Measurements from ENCODE around the gene ZRANB1. TPM values are rescaled to one million over a fixed set of nuclear protein-coding genes. Genes with fewer than 3 reads are reported as not detected.

The ZRANB1 gene
- total and polyA plus RNA-seq, 2 of the 13 experiments (the other 11 are each of a cell fraction or from before 2014, with no cell fraction given) = 10.3 to 19.6 TPM

- BruUV-seq (replicated peaks) = no TSS peak
- H2AFZ ChIP-seq (ENCODE audit: low read length) = no peak overlapping the region
- peaks cover 9% of the 10 kb centered on the region for H3K4me1 ChIP-seq (ENCODE audit: insufficient read depth, low read length)
- DNase-seq (ENCODE audit: low spot score) (no peak), ATAC-seq (no peak), FAIRE-seq (no peak)
- no peaks in the 10 kb centered on the region for H4K20me1 ChIP-seq (ENCODE audit: insufficient read depth, low read length)
- H3K79me2 ChIP-seq (ENCODE audit: insufficient read depth, low read length) = no peaks in the 10 kb centered on the region
- ChIA-PET POLR2A (no interaction called here), CTCF (ENCODE audit: low intra/inter-chr PET ratio, low total read pairs) (no interaction called here)
- in situ Hi-C loops (cut with HindIII; ENCODE audit: extremely low pct_ligation_motif_present, low pct_unique_long_range_greater_than_20kb) (no loop called here), intact Hi-C loops (cut with micrococcal nuclease; ENCODE audit: unreplicated experiment) (no loop called here)
- no peak overlapping the region for H3K4me3 ChIP-seq (replicated peaks in 1 of 3; ENCODE audit: insufficient read depth in 1 of 3, low read depth in 2 of 3, low read length in 3 of 3)
- no peaks in the 10 kb centered on the region for H3K9me3 ChIP-seq (ENCODE audit: low read length)
- 6% methylated on average over 12 of the region's 17 CpGs for WGBS (ENCODE audit: low lambda C conversion rate)
- no peak overlapping the region for H3K9ac ChIP-seq (ENCODE audit: insufficient read depth, low read depth, low read length)
- no peak overlapping the region for H3K4me2 ChIP-seq (ENCODE audit: low read depth, low read length)
- H3K36me3 ChIP-seq (replicated peaks in 1 of 2; ENCODE audit: control insufficient read depth in 1 of 2, insufficient read depth in 2 of 2, low read length in 2 of 2) = no peaks in the 10 kb centered on the region
- no peak overlapping the region for H3K27ac ChIP-seq (ENCODE audit: extremely low read length, insufficient read depth, low read length)
- TF ChIP-seq SOX6 (IDR thresholded peaks at IDR 0.05) (no peak), SOX6 (CRISPR knock-in tag; IDR thresholded peaks at IDR 0.05) (no peak), EZH2 (conservative IDR thresholded peaks at IDR 0.05; ENCODE audit: low read depth, low read length) (peak; percentile 75; the same call in 1 of the 2 replicates)
- H3K27me3 ChIP-seq (ENCODE audit: control insufficient read depth in 1 of 2, insufficient read depth in 2 of 2, low read length in 2 of 2) = peaks cover 19 to 89% of the 10 kb centered on the region in 2 experiments
These were observed 86.2 kb downstream of the ZRANB1 start for GRCh38 chr10:125027871-125028869.

GRCh38 chr10:125029584-125030242 is 87.8 kb downstream of the ZRANB1 start:
- no peaks in the 10 kb centered on the region for H3K36me3 ChIP-seq (replicated peaks in 1 of 2; ENCODE audit: control insufficient read depth in 1 of 2, insufficient read depth in 2 of 2, low read length in 2 of 2)
- POLR2A ChIA-PET = no interaction called here
- no peaks in the 10 kb centered on the region for H3K79me2 ChIP-seq (ENCODE audit: insufficient read depth, low read length)
- ATAC-seq (no peak), DNase-seq (ENCODE audit: low spot score) (no peak), FAIRE-seq (no peak)
- H3K27me3 ChIP-seq (ENCODE audit: control insufficient read depth in 1 of 2, insufficient read depth in 2 of 2, low read length in 2 of 2) = peaks cover 15 to 82% of the 10 kb centered on the region in 2 experiments; a peak in 4 of 5 replicates
- BruUV-seq (replicated peaks) = no TSS peak
- no peaks in the 10 kb centered on the region for H3K9me3 ChIP-seq (ENCODE audit: low read length)
- no peak overlapping the region for H2AFZ ChIP-seq (ENCODE audit: low read length)
- 33% methylated on average over 7 of the region's 7 CpGs for WGBS (ENCODE audit: low lambda C conversion rate)
- H3K4me3 ChIP-seq (replicated peaks in 1 of 3; ENCODE audit: insufficient read depth in 1 of 3, low read depth in 2 of 3, low read length in 3 of 3) = no peak overlapping the region
- H3K9ac ChIP-seq (ENCODE audit: insufficient read depth, low read depth, low read length) = no peak overlapping the region
- CTCF ChIA-PET (ENCODE audit: low intra/inter-chr PET ratio, low total read pairs) = no interaction called here
- no peaks in the 10 kb centered on the region for H3K4me1 ChIP-seq (ENCODE audit: insufficient read depth, low read length)
- H4K20me1 ChIP-seq (ENCODE audit: insufficient read depth, low read length) = no peaks in the 10 kb centered on the region
- no peak overlapping the region for H3K4me2 ChIP-seq (ENCODE audit: low read depth, low read length)
- no peak overlapping the region for H3K27ac ChIP-seq (ENCODE audit: extremely low read length, insufficient read depth, low read length)
- in situ Hi-C loops (cut with HindIII; ENCODE audit: extremely low pct_ligation_motif_present, low pct_unique_long_range_greater_than_20kb) (no loop called here), intact Hi-C loops (cut with micrococcal nuclease; ENCODE audit: unreplicated experiment) (no loop called here)
- TF ChIP-seq ZFP36L2 (CRISPR knock-in tag; IDR thresholded peaks at IDR 0.05) (no peak), ERF (CRISPR knock-in tag; IDR thresholded peaks at IDR 0.05) (no peak), THRA (CRISPR knock-in tag; IDR thresholded peaks at IDR 0.05; ENCODE audit: borderline replicate concordance) (no peak), E2F2 (CRISPR knock-in tag; IDR thresholded peaks at IDR 0.05; ENCODE audit: borderline replicate concordance) (no peak), ZNF597 (CRISPR knock-in tag; IDR thresholded peaks at IDR 0.05) (no peak), NFIC (IDR thresholded peaks at IDR 0.05; ENCODE audit: low read length) (no peak), ZNF746 (CRISPR knock-in tag; IDR thresholded peaks at IDR 0.05) (no peak), ARNTL (CRISPR knock-in tag; IDR thresholded peaks at IDR 0.05) (no peak)

Measured in HepG2 (cell line).